Astrocyte (in vitro differentiated cells and primary cell): Measurements from ENCODE around the gene SORL1-AS1.

ENCODE experiments used
- DNase-seq: peaks from one replicate; pipeline ENCODE4 v3.0.0-alpha.2; 2010; ENCODE audit warnings: low read depth
- FAIRE-seq: peaks from 2 replicates; lab custom pipeline; 2011; peaks lifted over from hg19 to GRCh38; lab: Jason Lieb, UNC
- H2AFZ ChIP-seq: 2 replicates; pipeline ENCODE4 v1.6.0; 2012; ENCODE audit warnings: low read depth, low read length, inconsistent platforms
- H3K27ac ChIP-seq: 2 replicates; pipeline ENCODE4 v1.5.1; 2011; ENCODE audit warnings: low read depth, low read length, inconsistent platforms
- H3K27me3 ChIP-seq: 2 replicates; pipeline ENCODE4 v1.6.0; 2011; ENCODE audit warnings: low read length, inconsistent platforms; ENCODE audit not compliant: insufficient read depth
- H3K36me3 ChIP-seq: 2 replicates; pipeline ENCODE4 v1.5.1; 2011; ENCODE audit warnings: low read length, inconsistent platforms; ENCODE audit not compliant: insufficient read depth
- H3K4me1 ChIP-seq: 2 replicates; pipeline ENCODE4 v1.5.1; 2011; ENCODE audit warnings: low read length, inconsistent platforms; ENCODE audit not compliant: insufficient read depth
- H3K4me2 ChIP-seq: 2 replicates; pipeline ENCODE4 v1.6.0; 2012; ENCODE audit warnings: low read length, inconsistent platforms
- H3K4me3 ChIP-seq: 2 replicates; pipeline ENCODE4 v1.5.1; 2011; ENCODE audit warnings: low read depth, mild to moderate bottlenecking, low read length, inconsistent platforms; ENCODE audit not compliant: insufficient read depth
- H3K79me2 ChIP-seq: 2 replicates; pipeline ENCODE4 v1.6.0; 2012; ENCODE audit warnings: mild to moderate bottlenecking, low read length, inconsistent platforms; ENCODE audit not compliant: insufficient read depth
- H3K9ac ChIP-seq: 2 replicates; pipeline ENCODE4 v1.6.0; 2012; ENCODE audit warnings: mild to moderate bottlenecking, low read length, inconsistent platforms
- H3K9me3 ChIP-seq: 2 replicates; pipeline ENCODE4 v1.5.1; 2012; ENCODE audit warnings: low read depth, mild to moderate bottlenecking, low read length, inconsistent platforms; ENCODE audit not compliant: insufficient read depth
- H4K20me1 ChIP-seq: 2 replicates; pipeline ENCODE4 v1.6.0; 2012; ENCODE audit warnings: low read length, inconsistent platforms; ENCODE audit not compliant: insufficient read depth
- H3K27ac Mint-ChIP-seq: one replicate; pipeline ENCODE4 v1.8.0; 2021; ENCODE audit warnings: mild to moderate bottlenecking, mixed read lengths; ENCODE audit not compliant: unreplicated experiment
- H3K27me3 Mint-ChIP-seq: one replicate; pipeline ENCODE4 v1.8.0; 2021; ENCODE audit warnings: low read depth, mixed read lengths; ENCODE audit not compliant: unreplicated experiment
- H3K36me3 Mint-ChIP-seq: one replicate; pipeline ENCODE4 v1.8.0; 2021; ENCODE audit warnings: low read depth, mixed read lengths; ENCODE audit not compliant: unreplicated experiment
- H3K4me1 Mint-ChIP-seq: one replicate; pipeline ENCODE4 v1.8.0; 2021; ENCODE audit warnings: low read depth, mixed read lengths; ENCODE audit not compliant: unreplicated experiment
- H3K4me3 Mint-ChIP-seq: one replicate; pipeline ENCODE4 v1.8.0; 2021; ENCODE audit warnings: mild to moderate bottlenecking, moderate library complexity, mixed read lengths; ENCODE audit not compliant: unreplicated experiment
- H3K9me3 Mint-ChIP-seq: one replicate; pipeline ENCODE4 v1.8.0; 2021; ENCODE audit warnings: mild to moderate bottlenecking, mixed read lengths; ENCODE audit not compliant: unreplicated experiment
- CTCF ChIP-seq: IDR thresholded peaks from 2 replicates; pipeline ENCODE4 v1.5.1; 2011; ENCODE audit warnings: low read depth, mild to moderate bottlenecking, inconsistent platforms, low read length, moderate library complexity; ENCODE audit not compliant: insufficient read depth
- EZH2 ChIP-seq: IDR thresholded peaks from 2 replicates; pipeline ENCODE4 v1.6.1; 2012; ENCODE audit warnings: mild to moderate bottlenecking, low read length, inconsistent platforms; ENCODE audit not compliant: insufficient read depth

SORL1-AS1 gene

GRCh38 chr11:121443688-121444275 lies 9.0 kb downstream of the SORL1-AS1 start:
- no peak overlapping the region for H3K4me3 Mint-ChIP-seq
- peaks cover 7% of the 10 kb centered on the region for H3K27me3 ChIP-seq
- no peaks in the 10 kb centered on the region for H3K4me1 Mint-ChIP-seq
- H3K79me2 ChIP-seq, result no peaks in the 10 kb centered on the region
- no peaks in the 10 kb centered on the region for H3K36me3 Mint-ChIP-seq
- no peak for DNase-seq
- no peaks in the 10 kb centered on the region for H4K20me1 ChIP-seq
- TF ChIP-seq CTCF (no peak), EZH2 (no peak)
- no peak overlapping the region for H3K4me3 ChIP-seq
- H3K36me3 ChIP-seq, result no peaks in the 10 kb centered on the region
- no peaks in the 10 kb centered on the region for H3K9me3 ChIP-seq
- H3K4me1 ChIP-seq, result no peaks in the 10 kb centered on the region
- no peak overlapping the region for H3K9ac ChIP-seq
- H2AFZ ChIP-seq, result no peak overlapping the region
- H3K27ac Mint-ChIP-seq, result no peak overlapping the region
- no peaks in the 10 kb centered on the region for H3K27me3 Mint-ChIP-seq
- H3K9me3 Mint-ChIP-seq, result no peaks in the 10 kb centered on the region
- FAIRE-seq, result no peak
- no peak overlapping the region for H3K27ac ChIP-seq
- H3K4me2 ChIP-seq, result no peak overlapping the region

- Histone ChIP-seq H4K20me1 (no peaks in the 10 kb centered on the region), H3K79me2 (no peaks in the 10 kb centered on the region), H3K9ac (no peak overlapping the region), H3K27me3 (peaks cover 15% of the 10 kb centered on the region), H3K4me2 (no peak overlapping the region), H3K36me3 (no peaks in the 10 kb centered on the region), H2AFZ (no peak overlapping the region), H3K4me1 (no peaks in the 10 kb centered on the region), H3K27ac (no peak overlapping the region), H3K9me3 (no peaks in the 10 kb centered on the region), H3K4me3 (no peak overlapping the region)
- no peaks in the 10 kb centered on the region for H3K4me1 Mint-ChIP-seq
- H3K9me3 Mint-ChIP-seq, result no peaks in the 10 kb centered on the region
- H3K27me3 Mint-ChIP-seq, result peaks cover 8% of the 10 kb centered on the region
- TF ChIP-seq EZH2, result no peak
- no peak for TF ChIP-seq CTCF
- FAIRE-seq, result no peak
- no peak overlapping the region for H3K27ac Mint-ChIP-seq
- H3K36me3 Mint-ChIP-seq, result no peaks in the 10 kb centered on the region
- H3K4me3 Mint-ChIP-seq, result no peak overlapping the region
- DNase-seq, result no peak
Measured at GRCh38 chr11:121441521-121441920, 11.2 kb downstream of the SORL1-AS1 start.

- Histone ChIP-seq H3K4me2 (no peak overlapping the region), H3K27me3 (peaks cover 16% of the 10 kb centered on the region), H3K36me3 (no peaks in the 10 kb centered on the region), H3K4me3 (no peak overlapping the region), H3K4me1 (no peaks in the 10 kb centered on the region), H3K79me2 (no peaks in the 10 kb centered on the region), H3K9ac (no peak overlapping the region), H4K20me1 (no peaks in the 10 kb centered on the region), H3K9me3 (no peaks in the 10 kb centered on the region), H3K27ac (no peak overlapping the region), H2AFZ (no peak overlapping the region)
- TF ChIP-seq CTCF, result no peak
- TF ChIP-seq EZH2, result no peak
- Mint-ChIP-seq H3K4me1 (no peaks in the 10 kb centered on the region), H3K4me3 (no peak overlapping the region), H3K27me3 (peaks cover 19% of the 10 kb centered on the region), H3K36me3 (no peaks in the 10 kb centered on the region), H3K9me3 (no peaks in the 10 kb centered on the region), H3K27ac (no peak overlapping the region)
- DNase-seq (no peak), FAIRE-seq (no peak)
Measured at GRCh38 chr11:121439759-121440158, 13.0 kb downstream of the SORL1-AS1 start.
